ENCODE results near the gene SOWAHC. TPM values are rescaled to one million over a fixed set of nuclear protein-coding genes. Genes with fewer than 3 reads are reported as not detected.
"Not testable (repeated sequence)": the region's sequence is repeated elsewhere in the genome, so short reads cannot be mapped to it uniquely, and the experiment has no call there.

Gene SOWAHC
- total RNA-seq, 1 donor from 2014 or later: 2.5 TPM

DNA sequence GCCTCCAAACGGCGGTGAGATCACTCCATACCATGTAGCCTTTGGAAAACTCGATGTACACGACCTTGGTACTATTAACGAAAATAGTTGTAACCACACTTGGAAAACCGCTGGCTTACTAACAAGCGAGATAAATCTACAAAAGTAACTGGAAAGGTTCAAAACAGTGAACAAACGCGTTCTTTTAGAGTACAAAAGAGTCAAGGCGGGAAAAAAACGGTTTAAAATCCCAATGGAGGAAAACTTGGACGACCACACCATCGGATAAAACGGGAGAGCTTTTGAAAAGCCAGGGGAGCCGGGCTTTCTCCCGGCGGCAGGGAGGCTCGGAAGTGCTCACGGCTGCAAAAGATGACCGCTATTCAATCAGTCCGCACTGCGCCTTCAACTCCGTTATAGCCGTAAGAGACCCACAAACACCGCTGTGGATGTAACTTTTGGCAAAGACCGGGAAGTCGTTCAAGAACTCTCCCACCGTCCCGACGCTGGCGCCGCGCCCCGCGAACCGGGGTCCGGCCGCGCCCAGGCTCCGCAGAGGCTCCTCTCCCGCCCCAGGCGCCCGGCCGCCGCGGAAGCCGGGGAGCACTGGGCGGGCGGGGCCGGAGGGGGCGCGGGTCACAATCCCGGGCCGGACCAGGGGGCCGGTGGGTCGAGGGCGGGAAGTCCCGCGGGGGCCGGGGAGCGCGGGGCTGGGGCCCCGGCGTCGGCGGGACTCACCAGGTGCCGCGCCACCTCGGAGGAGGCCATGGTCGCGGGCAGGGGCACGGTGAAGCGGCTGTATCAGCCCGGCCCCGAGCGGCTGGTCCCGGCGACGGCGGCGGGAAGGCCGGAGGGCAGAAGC is 863 bp upstream of the SOWAHC start:
- ATAC-seq: peak; percentile 61
- peak; percentile 86 for DNase-seq
- intact Hi-C loops (cut with micrococcal nuclease): no loop called here

GRCh38 chr2:109614715-109615636 is 812 bp downstream of the SOWAHC start:
- peak; percentile 48 for DNase-seq
- intact Hi-C loops (cut with micrococcal nuclease): no loop called here
- ATAC-seq: no peak

- ATAC-seq (no peak), DNase-seq (no peak)
- intact Hi-C loops (cut with micrococcal nuclease): no loop called here
Measured at GRCh38 chr2:109615637-109616144, 1.5 kb downstream of the SOWAHC start.

GRCh38 chr2:109616184-109616583 is 2.0 kb downstream of the SOWAHC start:
- ATAC-seq (no peak), DNase-seq (no peak)
- intact Hi-C loops (cut with micrococcal nuclease): no loop called here

- DNase-seq: no peak
- ATAC-seq: no peak
- intact Hi-C loops (cut with micrococcal nuclease): no loop called here
Measured at GRCh38 chr2:109619032-109619615, 5.0 kb downstream of the SOWAHC start.

DNA sequence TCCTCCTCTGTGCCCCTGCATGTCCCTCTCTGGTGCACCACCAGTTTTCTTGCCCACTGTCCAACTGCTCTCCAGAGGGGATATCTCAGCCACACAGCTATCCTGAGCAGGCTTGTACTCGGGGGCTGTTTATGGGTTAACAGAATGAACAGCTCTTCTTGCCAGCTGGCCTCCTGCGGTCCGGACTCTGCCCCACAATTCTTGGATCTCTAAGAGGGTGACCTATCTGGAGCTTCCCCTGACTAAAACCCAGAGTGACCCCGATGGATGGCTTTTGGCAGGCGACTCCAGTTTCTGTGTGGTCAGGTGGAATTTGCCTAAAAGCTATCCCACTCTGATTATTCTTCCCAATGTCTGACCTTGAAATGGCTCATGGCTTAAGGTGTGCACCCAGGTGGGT is 9.1 kb downstream of the SOWAHC start:
- ATAC-seq (no peak), DNase-seq (no peak)
- intact Hi-C loops (cut with micrococcal nuclease): no loop called here

- intact Hi-C loops (cut with micrococcal nuclease): no loop called here
- ATAC-seq (no peak), DNase-seq (no peak)
Measured at GRCh38 chr2:109623923-109624322, 9.8 kb downstream of the SOWAHC start.

DNA sequence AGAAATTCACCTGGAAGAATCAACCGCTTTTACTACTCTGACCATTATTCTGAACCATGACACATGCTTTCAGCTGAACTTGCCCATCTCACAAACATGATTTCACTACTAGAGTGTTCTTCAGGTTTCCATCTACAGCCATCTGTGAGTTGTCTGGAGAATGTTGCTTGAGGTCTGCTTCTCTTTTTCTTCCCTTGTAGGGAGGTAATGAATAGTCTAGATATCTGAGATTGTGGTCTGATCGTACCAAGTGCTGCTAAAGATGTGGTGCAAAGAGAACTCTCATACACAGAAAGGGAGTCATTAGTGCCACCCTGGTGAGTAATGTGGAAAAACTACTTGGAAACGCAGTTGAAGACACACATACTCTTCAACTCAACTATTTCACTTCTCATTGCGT is 10.2 kb downstream of the SOWAHC start:
- no peak for DNase-seq
- ATAC-seq: no peak
- intact Hi-C loops (cut with micrococcal nuclease): no loop called here

GRCh38 chr2:109628321-109628720 is 14.2 kb downstream of the SOWAHC start:
- intact Hi-C loops (cut with micrococcal nuclease); ATAC-seq; DNase-seq: not testable (repeated sequence)

DNA sequence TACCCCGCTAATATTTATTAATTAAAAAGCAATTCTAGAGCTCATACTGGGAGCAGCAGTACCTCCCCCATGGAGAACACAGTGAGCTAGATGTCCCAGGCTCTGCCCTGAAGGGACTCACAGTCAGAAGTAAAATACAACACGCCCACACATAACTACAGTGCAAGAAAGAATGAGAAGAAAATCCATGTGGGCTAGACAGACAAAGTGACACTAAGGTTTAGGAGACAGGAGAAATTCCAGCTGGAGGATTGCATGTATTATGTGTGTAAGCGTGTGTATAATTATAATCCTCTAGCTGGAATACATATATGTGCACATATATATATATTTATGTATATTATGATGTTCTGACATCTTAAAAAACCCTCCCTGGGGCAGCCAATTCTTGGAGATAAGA is 15.7 kb downstream of the SOWAHC start:
- DNase-seq: no peak
- intact Hi-C loops (cut with micrococcal nuclease): no loop called here
- no peak for ATAC-seq

DNA sequence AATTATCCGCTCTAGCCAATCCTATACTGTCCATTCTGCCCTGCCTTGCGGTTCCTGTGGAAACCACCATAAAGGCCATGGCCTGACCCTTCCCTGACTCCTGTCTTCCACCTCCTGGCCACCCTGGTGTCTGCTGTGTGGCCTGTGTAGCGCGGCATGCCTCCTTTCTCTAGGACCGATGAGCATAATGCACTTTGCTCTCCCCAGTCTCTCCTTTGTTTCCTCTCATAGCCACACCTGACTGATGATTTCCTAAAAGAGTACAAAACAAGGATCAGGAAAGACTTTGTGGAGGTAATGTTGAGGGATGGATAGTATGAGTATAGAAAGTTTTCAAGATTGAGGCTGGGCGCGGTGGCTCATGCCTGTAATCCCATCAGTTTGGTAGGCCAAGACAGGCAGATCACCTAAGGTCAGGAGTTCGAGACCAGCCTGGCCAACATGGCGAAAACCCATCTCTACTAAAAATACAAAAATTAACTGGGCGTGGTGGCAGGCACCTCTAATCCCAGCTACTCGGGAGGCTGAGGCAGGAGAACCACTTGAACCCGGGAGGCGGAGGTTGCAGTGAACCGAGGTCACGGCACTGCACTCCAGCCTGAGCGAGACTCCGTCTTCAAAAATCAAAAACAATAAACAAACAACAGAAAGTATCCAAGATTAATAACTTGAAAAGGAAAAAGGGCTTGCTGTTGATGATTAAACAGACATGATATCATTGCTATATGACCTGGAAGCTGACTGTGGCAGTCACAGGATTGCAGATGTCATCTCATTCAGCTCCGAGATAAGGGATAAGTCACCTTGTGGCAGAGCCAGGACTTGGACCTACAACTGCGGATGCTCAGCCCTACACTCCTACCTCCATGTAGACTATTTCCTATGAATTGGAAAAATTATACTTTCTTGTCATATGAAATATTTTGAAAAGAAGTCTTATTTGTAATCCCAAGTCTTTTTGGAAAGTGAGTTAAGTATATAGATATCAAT is 16.6 kb downstream of the SOWAHC start:
- intact Hi-C loops (cut with micrococcal nuclease): no loop called here

GRCh38 chr2:109631741-109632140 is 17.6 kb downstream of the SOWAHC start:
- DNase-seq: no peak
- ATAC-seq: no peak
- intact Hi-C loops (cut with micrococcal nuclease): no loop called here

More for the DNA sequence above, 16.6 kb downstream of the SOWAHC start:
- ATAC-seq (no peak), DNase-seq (no peak)

GRCh38 chr2:109632158-109632789 is 18.1 kb downstream of the SOWAHC start:
- ATAC-seq (no peak), DNase-seq (no peak)
- intact Hi-C loops (cut with micrococcal nuclease): no loop called here

DNA sequence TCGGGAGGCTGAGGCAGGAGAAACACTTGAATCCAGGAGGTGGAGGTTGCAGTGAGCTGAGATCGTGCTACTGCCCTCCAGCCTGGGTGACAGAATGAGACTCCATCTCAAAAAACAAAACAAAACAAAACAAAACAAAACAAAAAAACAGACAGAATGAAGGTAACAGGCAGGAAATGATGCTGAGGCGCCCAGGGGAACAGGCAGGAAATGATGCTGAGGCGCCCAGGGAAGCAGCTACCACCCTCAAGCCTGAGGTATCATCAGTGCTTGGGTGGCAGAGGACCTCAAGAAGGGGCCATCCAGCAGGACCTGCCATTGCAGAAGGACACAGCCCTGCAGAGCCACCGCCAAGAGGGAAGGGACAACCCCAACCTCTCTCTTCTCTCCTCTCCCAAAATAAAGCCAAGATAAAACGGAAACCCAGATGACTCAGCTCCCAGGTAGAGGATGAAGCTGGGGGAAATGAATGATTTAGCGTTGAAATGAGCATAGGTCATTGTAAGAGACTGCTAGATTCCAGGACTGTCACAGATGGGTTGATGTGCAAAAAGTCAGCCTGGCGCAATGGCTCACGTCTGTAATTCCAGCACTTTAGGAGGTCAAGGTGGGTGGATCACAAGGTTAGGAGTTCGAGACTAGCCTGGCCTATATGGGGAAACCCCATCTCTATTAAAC is 19.3 kb downstream of the SOWAHC start:
- ATAC-seq (no peak), DNase-seq (no peak)
- intact Hi-C loops (cut with micrococcal nuclease): no loop called here

- intact Hi-C loops (cut with micrococcal nuclease): no loop called here
- DNase-seq (no peak), ATAC-seq (no peak)
Measured at GRCh38 chr2:109635426-109636304, 21.5 kb downstream of the SOWAHC start.

GRCh38 chr2:109636317-109636716 is 22.2 kb downstream of the SOWAHC start:
- DNase-seq (no peak), ATAC-seq (peak; percentile 25)
- intact Hi-C loops (cut with micrococcal nuclease): no loop called here
